A673 (cell line): Measurements from ENCODE around the gene KIFBP.

ENCODE experiments used
- CTCF ChIP-seq: fragments of 300-800, 200-600 bp; sonication (generic); conservative IDR thresholded peaks from 2 replicates; pipeline ENCODE4 v1.5.1; 2017; ENCODE audit warnings: low read depth, mild to moderate bottlenecking, antibody characterized with exemption, low read length, moderate library complexity, mixed read lengths
- EZH2 ChIP-seq: fragments of 200-600 bp; sonication (generic); IDR thresholded peaks from 2 replicates; pipeline ENCODE4 v1.6.1; 2017; ENCODE audit warnings: borderline replicate concordance, low read depth, mild to moderate bottlenecking, mixed read lengths, antibody characterized with exemption, low read length; ENCODE audit not compliant: poor library complexity, severe bottlenecking

GRCh38 chr10:69037489-69037888 is 48.9 kb downstream of the KIFBP start:
- no peak for TF ChIP-seq CTCF
- TF ChIP-seq EZH2, result no peak
